Measurements from ENCODE around the gene HNRNPUL1. TPM values are rescaled to one million over a fixed set of nuclear protein-coding genes. Genes with fewer than 3 reads are reported as not detected.

Gene HNRNPUL1
- polyA plus RNA-seq, 1 experiment = 35.4 TPM

GRCh38 chr19:41302624-41303351 lies 38.6 kb downstream of the HNRNPUL1 start:
- no peak for TF ChIP-seq CTCF (IDR thresholded peaks at IDR 0.05; ENCODE audit: insufficient read depth, low read depth, low read length)
- no peak for DNase-seq (ENCODE audit: low read depth)
- ChIA-PET POLR2A (no interaction called here), CTCF (interaction anchor here (0.7 to 1.0 kb wide), 2 partner anchors 44 to 99 kb away, joined by 3 read pairs; no protein-coding TSS in a partner anchor)
- Histone ChIP-seq H3K4me3 (ENCODE audit: low read depth, low read length) (no peak overlapping the region), H3K36me3 (ENCODE audit: control insufficient read depth, insufficient read depth, low read length) (peaks cover 48% of the 10 kb centered on the region), H3K27me3 (ENCODE audit: control insufficient read depth, insufficient read depth, low read length) (no peaks in the 10 kb centered on the region)

- no peak for DNase-seq (ENCODE audit: low read depth)
- ChIA-PET POLR2A (no interaction called here), CTCF (no interaction called here)
- H3K27me3 ChIP-seq (ENCODE audit: control insufficient read depth, insufficient read depth, low read length) = no peaks in the 10 kb centered on the region
- no peak for TF ChIP-seq CTCF (IDR thresholded peaks at IDR 0.05; ENCODE audit: insufficient read depth, low read depth, low read length)
- H3K36me3 ChIP-seq (ENCODE audit: control insufficient read depth, insufficient read depth, low read length) = peaks cover 47% of the 10 kb centered on the region
- H3K4me3 ChIP-seq (ENCODE audit: low read depth, low read length) = no peak overlapping the region
These were observed 39.8 kb downstream of the HNRNPUL1 start for GRCh38 chr19:41303954-41304353.

GRCh38 chr19:41304706-41305483 lies 40.7 kb downstream of the HNRNPUL1 start:
- Histone ChIP-seq H3K4me3 (ENCODE audit: low read depth, low read length) (no peak overlapping the region), H3K36me3 (ENCODE audit: control insufficient read depth, insufficient read depth, low read length) (peaks cover 45% of the 10 kb centered on the region), H3K27me3 (ENCODE audit: control insufficient read depth, insufficient read depth, low read length) (no peaks in the 10 kb centered on the region)
- TF ChIP-seq CTCF (IDR thresholded peaks at IDR 0.05; ENCODE audit: insufficient read depth, low read depth, low read length) = no peak
- ChIA-PET CTCF (interaction anchor here (1.1 to 4.6 kb wide), 4 partner anchors 8 to 178 kb away, joined by 3 to 83 read pairs (median 4); no protein-coding TSS in a partner anchor), POLR2A (no interaction called here)
- DNase-seq (ENCODE audit: low read depth) = no peak

GRCh38 chr19:41305927-41306793 lies 42.0 kb downstream of the HNRNPUL1 start:
- no peak overlapping the region for H3K4me3 ChIP-seq (ENCODE audit: low read depth, low read length)
- ChIA-PET POLR2A (no interaction called here), CTCF (interaction anchor here (1.0 to 5.3 kb wide), 6 partner anchors 10 to 179 kb away, joined by 3 to 83 read pairs (median 4); partner anchors contain the start of gene HNRNPUL1)
- no peak for DNase-seq (ENCODE audit: low read depth)
- no peak for TF ChIP-seq CTCF (IDR thresholded peaks at IDR 0.05; ENCODE audit: insufficient read depth, low read depth, low read length)
- peaks cover 41% of the 10 kb centered on the region for H3K36me3 ChIP-seq (ENCODE audit: control insufficient read depth, insufficient read depth, low read length)
- no peaks in the 10 kb centered on the region for H3K27me3 ChIP-seq (ENCODE audit: control insufficient read depth, insufficient read depth, low read length)

All from BJ (cell line).